SK-N-SH (cell line): ENCODE data around the gene LIN7A. TPM values are rescaled to one million over a fixed set of nuclear protein-coding genes. Genes with fewer than 3 reads are reported as not detected.

Experiments used
- CTCF ChIA-PET: fragments of 300-600, 350-600 bp; formaldehyde crosslinking; extraction: SDS; loops from one replicate; lab custom pipeline; 2021; lab: Yijun Ruan, JAX
- POLR2A ChIA-PET: fragments of 350-600 bp; sonication (Branson Sonifier 250); formaldehyde crosslinking; extraction: SDS; loops from one replicate; lab custom pipeline; 2020; ENCODE audit warnings: antibody characterized with exemption, inconsistent platforms; lab: Yijun Ruan, JAX
- DNase-seq: peaks from one replicate; pipeline ENCODE4 v3.0.0; 2012
- H2AFZ ChIP-seq: fragments of 200-600 bp; sonication (generic); 2 replicates; pipeline ENCODE4 v1.8.1; 2016; ENCODE audit warnings: antibody characterized with exemption, mild to moderate bottlenecking, low read depth
- H3F3A ChIP-seq: fragments of 200-600 bp; sonication (generic); replicated peaks from 2 replicates; pipeline ENCODE3; 2016; ENCODE audit warnings: antibody characterized with exemption, mild to moderate bottlenecking; ENCODE audit not compliant: insufficient read depth
- H3K27ac ChIP-seq, 2 experiments: fragments of 200-500 bp in 1 of 2; fragments of 200-600 bp in 1 of 2; sonication (Bioruptor generic) in 1 of 2; sonication (generic), shearing (Covaris generic) in 1 of 2; 2 replicates each; pipeline versions ENCODE4 v1.5.1 to v1.6.1; 2014 to 2016; ENCODE audit warnings: low read depth in 2 of 2, inconsistent platforms in 1 of 2, low read length in 1 of 2, mild to moderate bottlenecking in 1 of 2, mixed read lengths in 1 of 2
- H3K27me3 ChIP-seq: fragments of 200-600 bp; sonication (generic), shearing (Covaris generic); 2 replicates; pipeline ENCODE4 v1.6.1; 2016; ENCODE audit warnings: mixed run types; ENCODE audit not compliant: insufficient read depth
- H3K36me3 ChIP-seq, 2 experiments: fragments of 200-500 bp in 1 of 2; fragments of 200-600 bp in 1 of 2; sonication (Bioruptor generic) in 1 of 2; sonication (generic) in 1 of 2; replicated peaks in 1 of 2; 2 replicates each; pipeline versions ENCODE3 to v1.5.1; 2014 to 2016; ENCODE audit warnings: low read length in 1 of 2, mild to moderate bottlenecking in 1 of 2; ENCODE audit not compliant: insufficient read depth in 2 of 2, control insufficient read depth in 1 of 2
- H3K4me1 ChIP-seq, 2 experiments: fragments of 200-500 bp in 1 of 2; fragments of 200-600 bp in 1 of 2; sonication (Bioruptor generic) in 1 of 2; sonication (generic), shearing (Covaris generic) in 1 of 2; 2 replicates each; pipeline versions ENCODE4 v1.5.1 to v1.6.1; 2014 to 2016; ENCODE audit warnings: low read depth in 1 of 2, low read length in 1 of 2, mixed run types in 1 of 2; ENCODE audit not compliant: insufficient read depth in 2 of 2, control insufficient read depth in 1 of 2
- H3K4me2 ChIP-seq: fragments of 200-600 bp; sonication (generic), shearing (Covaris generic); 2 replicates; pipeline ENCODE4 v1.6.1; 2017; ENCODE audit warnings: mixed run types
- H3K4me3 ChIP-seq, 2 experiments: fragments of 200-500 bp in 1 of 2; fragments of 200-600 bp in 1 of 2; sonication (Bioruptor generic) in 1 of 2; sonication (generic), shearing (Covaris generic) in 1 of 2; 2 replicates each; pipeline versions ENCODE4 v1.5.1 to v1.8.1; 2014 to 2016; ENCODE audit warnings: low read depth in 2 of 2, inconsistent platforms in 1 of 2, low read length in 1 of 2, mild to moderate bottlenecking in 1 of 2, mixed read lengths in 1 of 2, moderate library complexity in 1 of 2
- H3K79me2 ChIP-seq: fragments of 200-600 bp; sonication (generic); 2 replicates; pipeline ENCODE4 v1.8.1; 2017; ENCODE audit warnings: mild to moderate bottlenecking; ENCODE audit not compliant: insufficient read depth
- H3K9ac ChIP-seq: fragments of 200-600 bp; sonication (generic); 2 replicates; pipeline ENCODE4 v1.6.1; 2017; ENCODE audit warnings: mixed run types
- H3K9me2 ChIP-seq: fragments of 200-600 bp; sonication (generic); 2 replicates; pipeline ENCODE4 v1.6.1; 2017; ENCODE audit warnings: mixed run types
- H3K9me3 ChIP-seq: fragments of 200-600 bp; sonication (generic); 2 replicates; pipeline ENCODE4 v1.6.1; 2017; ENCODE audit warnings: mixed run types, mild to moderate bottlenecking, moderate library complexity
- H4K20me1 ChIP-seq: fragments of 200-600 bp; sonication (generic); 2 replicates; pipeline ENCODE4 v1.6.1; 2017; ENCODE audit warnings: mild to moderate bottlenecking, mixed run types; ENCODE audit not compliant: insufficient read depth
- CHD2 ChIP-seq: fragments of 150-350 bp; IDR thresholded peaks from 2 replicates; pipeline ENCODE4 v1.6.1; 2018; ENCODE audit warnings: low read length; ENCODE audit not compliant: partially characterized antibody
- ELF1 ChIP-seq: IDR thresholded peaks from 2 replicates; pipeline ENCODE4 v1.4.0; 2012
- EP300 ChIP-seq, 2 experiments: IDR thresholded peaks; 2 replicates each; pipeline versions ENCODE4 v1.4.0 to v1.6.1; 2012; ENCODE audit warnings: borderline replicate concordance in 1 of 2, low read depth in 1 of 2, low read length in 1 of 2
- FOXJ3 ChIP-seq: sonication (generic); formaldehyde crosslinking; IDR thresholded peaks from 2 replicates; pipeline ENCODE4 v1.5.1; 2020; ENCODE audit warnings: mild to moderate bottlenecking, missing genetic modification reagents
- GABPA ChIP-seq: IDR thresholded peaks from 2 replicates; pipeline ENCODE4 v1.4.0; 2012; ENCODE audit warnings: low read depth, mild to moderate bottlenecking
- GATA2 ChIP-seq: sonication (generic); formaldehyde crosslinking; IDR thresholded peaks from 2 replicates; pipeline ENCODE4 v1.5.0; 2020; ENCODE audit warnings: mild to moderate bottlenecking, missing genetic modification reagents
- MAX ChIP-seq: IDR thresholded peaks from 2 replicates; pipeline ENCODE4 v1.4.0; 2012; ENCODE audit warnings: low read depth
- MXI1 ChIP-seq: IDR thresholded peaks from 2 replicates; pipeline ENCODE4 v1.6.1; 2012; ENCODE audit warnings: mild to moderate bottlenecking, low read depth, low read length, improper control_type of control experiment
- NFIC ChIP-seq: IDR thresholded peaks from 2 replicates; pipeline ENCODE4 v1.4.0; 2012; ENCODE audit warnings: borderline replicate concordance
- NRF1 ChIP-seq: IDR thresholded peaks from 2 replicates; pipeline ENCODE4 v1.6.1; 2012; ENCODE audit warnings: low read depth, mild to moderate bottlenecking, low read length
- POLR2AphosphoS5 ChIP-seq: IDR thresholded peaks from 2 replicates; pipeline ENCODE4 v1.6.1; 2012; ENCODE audit warnings: low read depth, low read length
- RFX5 ChIP-seq: IDR thresholded peaks from 2 replicates; pipeline ENCODE4 v1.6.1; 2012; ENCODE audit warnings: mild to moderate bottlenecking, improper control_type of control experiment, low read length
- SMC3 ChIP-seq: IDR thresholded peaks from 2 replicates; pipeline ENCODE4 v1.6.1; 2012; ENCODE audit warnings: low read depth, low read length, improper control_type of control experiment
- TEAD4 ChIP-seq: IDR thresholded peaks from 2 replicates; pipeline ENCODE4 v1.4.0; 2012; ENCODE audit warnings: mild to moderate bottlenecking, borderline replicate concordance; ENCODE audit not compliant: insufficient read depth
- USF1 ChIP-seq: IDR thresholded peaks from 2 replicates; pipeline ENCODE4 v1.4.0; 2012; ENCODE audit warnings: low read depth, borderline replicate concordance
- WGBS: methylation state at CpG from one replicate; pipeline ENCODE4 v1.1.6; 2017; ENCODE audit warnings: low lambda C conversion rate; 5-methylcytosine and 5-hydroxymethylcytosine counted together
- polyA plus RNA-seq, 3 experiments: library from polyadenylated mRNA; depleted of rRNA; stranded (reverse); fragments of >200 nt; gene quantifications; 2 replicates each; pipeline ENCODE4 v1.2.3, GENCODE V29; 2012
- TF ChIP-seq, protein P1 (sequence below): fragments of 150-350 bp; IDR thresholded peaks from 2 replicates; pipeline ENCODE4 v1.6.1; 2016; ENCODE audit warnings: mild to moderate bottlenecking, low read depth, low read length
- TF ChIP-seq, protein P2 (sequence below): IDR thresholded peaks from 2 replicates; pipeline ENCODE4; 2012

LIN7A gene
- polyA plus RNA-seq, 1 of the 3 experiments (the other 2 are of a cell fraction) = not detected

GRCh38 chr12:80986224-80986623 is 48.5 kb upstream of the LIN7A start:
- no peak overlapping the region for H2AFZ ChIP-seq
- CTCF ChIA-PET = interaction anchor here (0.7 kb wide), 1 partner anchor 252 kb away, joined by 3 read pairs; no protein-coding TSS in a partner anchor
- no peaks in the 10 kb centered on the region for H4K20me1 ChIP-seq
- TF ChIP-seq FOXJ3 (CRISPR knock-in tag) (no peak), TEAD4 (no peak), MAX (no peak), NFIC (no peak), NRF1 (no peak), ELF1 (no peak), GATA2 (no peak), MXI1 (no peak), GABPA (no peak)
- TF ChIP-seq, protein P1, sequence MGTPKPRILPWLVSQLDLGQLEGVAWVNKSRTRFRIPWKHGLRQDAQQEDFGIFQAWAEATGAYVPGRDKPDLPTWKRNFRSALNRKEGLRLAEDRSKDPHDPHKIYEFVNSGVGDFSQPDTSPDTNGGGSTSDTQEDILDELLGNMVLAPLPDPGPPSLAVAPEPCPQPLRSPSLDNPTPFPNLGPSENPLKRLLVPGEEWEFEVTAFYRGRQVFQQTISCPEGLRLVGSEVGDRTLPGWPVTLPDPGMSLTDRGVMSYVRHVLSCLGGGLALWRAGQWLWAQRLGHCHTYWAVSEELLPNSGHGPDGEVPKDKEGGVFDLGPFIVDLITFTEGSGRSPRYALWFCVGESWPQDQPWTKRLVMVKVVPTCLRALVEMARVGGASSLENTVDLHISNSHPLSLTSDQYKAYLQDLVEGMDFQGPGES = no peak
- TF ChIP-seq, protein P2, sequence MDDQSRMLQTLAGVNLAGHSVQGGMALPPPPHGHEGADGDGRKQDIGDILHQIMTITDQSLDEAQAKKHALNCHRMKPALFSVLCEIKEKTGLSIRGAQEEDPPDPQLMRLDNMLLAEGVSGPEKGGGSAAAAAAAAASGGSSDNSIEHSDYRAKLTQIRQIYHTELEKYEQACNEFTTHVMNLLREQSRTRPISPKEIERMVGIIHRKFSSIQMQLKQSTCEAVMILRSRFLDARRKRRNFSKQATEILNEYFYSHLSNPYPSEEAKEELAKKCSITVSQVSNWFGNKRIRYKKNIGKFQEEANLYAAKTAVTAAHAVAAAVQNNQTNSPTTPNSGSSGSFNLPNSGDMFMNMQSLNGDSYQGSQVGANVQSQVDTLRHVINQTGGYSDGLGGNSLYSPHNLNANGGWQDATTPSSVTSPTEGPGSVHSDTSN = no peak
- H3K9me3 ChIP-seq = no peaks in the 10 kb centered on the region
- no peaks in the 10 kb centered on the region for H3F3A ChIP-seq
- WGBS = 0% methylated on average over 1 of the region's 1 CpG
- H3K9me2 ChIP-seq = no peaks in the 10 kb centered on the region
- H3K4me3 ChIP-seq = no peak overlapping the region
- H3K27ac ChIP-seq = no peak overlapping the region
- no peaks in the 10 kb centered on the region for H3K4me1 ChIP-seq
- H3K27me3 ChIP-seq = no peaks in the 10 kb centered on the region
- no peaks in the 10 kb centered on the region for H3K79me2 ChIP-seq
- no peak overlapping the region for H3K9ac ChIP-seq
- no peak overlapping the region for H3K4me2 ChIP-seq
- DNase-seq = no peak
- POLR2A ChIA-PET = no interaction called here
- no peaks in the 10 kb centered on the region for H3K36me3 ChIP-seq

GRCh38 chr12:80979816-80980215 is 42.1 kb upstream of the LIN7A start:
- H3K4me1 ChIP-seq = no peaks in the 10 kb centered on the region
- TF ChIP-seq CHD2 (no peak), ELF1 (no peak), RFX5 (no peak), NFIC (no peak), USF1 (no peak), SMC3 (no peak), POLR2AphosphoS5 (no peak), EP300 (IDR thresholded peaks at IDR 0.05; ENCODE audit: borderline replicate concordance in 1 of 2, low read depth in 1 of 2, low read length in 1 of 2) (no peak), GABPA (no peak), FOXJ3 (CRISPR knock-in tag) (no peak)
- TF ChIP-seq, protein P1 = no peak
- TF ChIP-seq, protein P2 = no peak
- H3K36me3 ChIP-seq = no peaks in the 10 kb centered on the region
- H3K9ac ChIP-seq = no peak overlapping the region
- CTCF ChIA-PET = interaction anchor here (0.9 kb wide), 1 partner anchor 10 kb away, joined by 3 read pairs; no protein-coding TSS in a partner anchor
- WGBS = 17% methylated on average over 6 of the region's 6 CpGs
- no peak overlapping the region for H3K27ac ChIP-seq
- no peak overlapping the region for H3K4me3 ChIP-seq
- no peaks in the 10 kb centered on the region for H3K9me2 ChIP-seq
- POLR2A ChIA-PET = no interaction called here
- no peak overlapping the region for H3K4me2 ChIP-seq
- H3K27me3 ChIP-seq = 0 out of 2 replicates have a peak, but pooled peaks cover 2% of the 10 kb centered on the region
- H3F3A ChIP-seq = no peaks in the 10 kb centered on the region
- H4K20me1 ChIP-seq = no peaks in the 10 kb centered on the region
- no peak for DNase-seq
- no peaks in the 10 kb centered on the region for H3K79me2 ChIP-seq
- no peaks in the 10 kb centered on the region for H3K9me3 ChIP-seq
- no peak overlapping the region for H2AFZ ChIP-seq
